ENCODE results near the gene IL20. TPM values are rescaled to one million over a fixed set of nuclear protein-coding genes. Genes with fewer than 3 reads are reported as not detected.

IL20 gene
- total and polyA plus RNA-seq, 3 donors from 2014 or later = 0.37 to 0.43 TPM; not detected in 1

- intact Hi-C loops (cut with DNase I; ENCODE audit: low total_unique reads) = no loop called here
- H3K27me3 ChIP-seq = no peaks in the 10 kb centered on the region
- H3K9me3 ChIP-seq = no peaks in the 10 kb centered on the region
- DNase-seq = no peak
- peaks cover 4% of the 10 kb centered on the region for H3K4me1 ChIP-seq
- no peaks in the 10 kb centered on the region for H3K36me3 ChIP-seq (ENCODE audit: low read depth, missing control alignments)
- no peak overlapping the region for H3K4me3 ChIP-seq
- WGBS, 2 donors = 64 to 67% methylated on average over 3 of the region's 3 CpGs
- H3K27ac ChIP-seq = peak overlapping the region in 1 of 2 donors; percentile 8
- TF ChIP-seq POLR2A (IDR thresholded peaks at IDR 0.05) (no peak), CTCF (IDR thresholded peaks at IDR 0.05) (no peak)
Measured at GRCh38 chr1:206824331-206824730, 41.1 kb upstream of the IL20 start.

- no peak overlapping the region for H3K4me3 ChIP-seq
- WGBS, 2 donors = 53 to 75% methylated on average over 4 of the region's 4 CpGs
- no peaks in the 10 kb centered on the region for H3K9me3 ChIP-seq
- intact Hi-C loops (cut with DNase I; ENCODE audit: low total_unique reads) = no loop called here
- DNase-seq = no peak
- H3K27ac ChIP-seq = no peak overlapping the region
- peaks cover 4% of the 10 kb centered on the region for H3K4me1 ChIP-seq
- H3K27me3 ChIP-seq = no peaks in the 10 kb centered on the region
- TF ChIP-seq POLR2A (IDR thresholded peaks at IDR 0.05) (no peak), CTCF (IDR thresholded peaks at IDR 0.05) (no peak)
- no peaks in the 10 kb centered on the region for H3K36me3 ChIP-seq (ENCODE audit: low read depth, missing control alignments)
Measured at GRCh38 chr1:206826394-206826793, 39.0 kb upstream of the IL20 start.

- WGBS, 2 donors = 84 to 100% methylated on average over 1 of the region's 1 CpG
- Histone ChIP-seq H3K36me3 (ENCODE audit: low read depth, missing control alignments) (no peaks in the 10 kb centered on the region), H3K27ac (no peak overlapping the region), H3K9me3 (no peaks in the 10 kb centered on the region), H3K4me1 (peaks cover 4% of the 10 kb centered on the region), H3K4me3 (no peak overlapping the region), H3K27me3 (no peaks in the 10 kb centered on the region)
- DNase-seq = no peak
- TF ChIP-seq CTCF (IDR thresholded peaks at IDR 0.05) (no peak), POLR2A (IDR thresholded peaks at IDR 0.05) (no peak)
- intact Hi-C loops (cut with DNase I; ENCODE audit: low total_unique reads) = no loop called here
Measured at GRCh38 chr1:206828061-206828460, 37.4 kb upstream of the IL20 start.

GRCh38 chr1:206828765-206829164, 36.7 kb upstream of the IL20 start:
- 86 to 90% methylated on average over 4 of the region's 4 CpGs for WGBS, 2 donors
- H3K9me3 ChIP-seq = no peaks in the 10 kb centered on the region
- H3K4me1 ChIP-seq = no peaks in the 10 kb centered on the region
- H3K4me3 ChIP-seq = no peak overlapping the region
- H3K27ac ChIP-seq = no peak overlapping the region
- no peaks in the 10 kb centered on the region for H3K36me3 ChIP-seq (ENCODE audit: low read depth, missing control alignments)
- no peak for TF ChIP-seq CTCF (IDR thresholded peaks at IDR 0.05)
- TF ChIP-seq POLR2A (IDR thresholded peaks at IDR 0.05) = no peak
- intact Hi-C loops (cut with DNase I; ENCODE audit: low total_unique reads) = no loop called here
- H3K27me3 ChIP-seq = no peaks in the 10 kb centered on the region
- no peak for DNase-seq

- H3K4me1 ChIP-seq = no peaks in the 10 kb centered on the region
- H3K36me3 ChIP-seq (ENCODE audit: low read depth, missing control alignments) = no peaks in the 10 kb centered on the region
- TF ChIP-seq CTCF (IDR thresholded peaks at IDR 0.05) = no peak
- TF ChIP-seq POLR2A (IDR thresholded peaks at IDR 0.05) = no peak
- DNase-seq = no peak
- no peak overlapping the region for H3K27ac ChIP-seq
- no peak overlapping the region for H3K4me3 ChIP-seq
- H3K27me3 ChIP-seq = no peaks in the 10 kb centered on the region
- no peaks in the 10 kb centered on the region for H3K9me3 ChIP-seq
- 89% methylated on average over 6 of the region's 6 CpGs for WGBS, 2 donors
- intact Hi-C loops (cut with DNase I; ENCODE audit: low total_unique reads) = no loop called here
Measured at GRCh38 chr1:206829282-206829681, 36.1 kb upstream of the IL20 start.

Measured in testis (tissue), 3 donors.